ENCODE data around the gene CRKL.

- TF ChIP-seq, protein P1, sequence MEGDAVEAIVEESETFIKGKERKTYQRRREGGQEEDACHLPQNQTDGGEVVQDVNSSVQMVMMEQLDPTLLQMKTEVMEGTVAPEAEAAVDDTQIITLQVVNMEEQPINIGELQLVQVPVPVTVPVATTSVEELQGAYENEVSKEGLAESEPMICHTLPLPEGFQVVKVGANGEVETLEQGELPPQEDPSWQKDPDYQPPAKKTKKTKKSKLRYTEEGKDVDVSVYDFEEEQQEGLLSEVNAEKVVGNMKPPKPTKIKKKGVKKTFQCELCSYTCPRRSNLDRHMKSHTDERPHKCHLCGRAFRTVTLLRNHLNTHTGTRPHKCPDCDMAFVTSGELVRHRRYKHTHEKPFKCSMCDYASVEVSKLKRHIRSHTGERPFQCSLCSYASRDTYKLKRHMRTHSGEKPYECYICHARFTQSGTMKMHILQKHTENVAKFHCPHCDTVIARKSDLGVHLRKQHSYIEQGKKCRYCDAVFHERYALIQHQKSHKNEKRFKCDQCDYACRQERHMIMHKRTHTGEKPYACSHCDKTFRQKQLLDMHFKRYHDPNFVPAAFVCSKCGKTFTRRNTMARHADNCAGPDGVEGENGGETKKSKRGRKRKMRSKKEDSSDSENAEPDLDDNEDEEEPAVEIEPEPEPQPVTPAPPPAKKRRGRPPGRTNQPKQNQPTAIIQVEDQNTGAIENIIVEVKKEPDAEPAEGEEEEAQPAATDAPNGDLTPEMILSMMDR (IDR thresholded peaks at IDR 0.05; ENCODE audit: low read depth, low read length, missing input control), result no peak
- TF ChIP-seq RAD21 (IDR thresholded peaks at IDR 0.05), result no peak
- no peak for TF ChIP-seq EGR1 (IDR thresholded peaks at IDR 0.05; ENCODE audit: low read depth in 2 of 2)
- no peak for TF ChIP-seq SP1 (IDR thresholded peaks at IDR 0.05)
- no peak for TF ChIP-seq GABPA (IDR thresholded peaks at IDR 0.05 in 1 of 2, conservative IDR thresholded peaks at IDR 0.05 in 1 of 2)
- no peak for TF ChIP-seq MAX (IDR thresholded peaks at IDR 0.05)
- TF ChIP-seq, protein P2, sequence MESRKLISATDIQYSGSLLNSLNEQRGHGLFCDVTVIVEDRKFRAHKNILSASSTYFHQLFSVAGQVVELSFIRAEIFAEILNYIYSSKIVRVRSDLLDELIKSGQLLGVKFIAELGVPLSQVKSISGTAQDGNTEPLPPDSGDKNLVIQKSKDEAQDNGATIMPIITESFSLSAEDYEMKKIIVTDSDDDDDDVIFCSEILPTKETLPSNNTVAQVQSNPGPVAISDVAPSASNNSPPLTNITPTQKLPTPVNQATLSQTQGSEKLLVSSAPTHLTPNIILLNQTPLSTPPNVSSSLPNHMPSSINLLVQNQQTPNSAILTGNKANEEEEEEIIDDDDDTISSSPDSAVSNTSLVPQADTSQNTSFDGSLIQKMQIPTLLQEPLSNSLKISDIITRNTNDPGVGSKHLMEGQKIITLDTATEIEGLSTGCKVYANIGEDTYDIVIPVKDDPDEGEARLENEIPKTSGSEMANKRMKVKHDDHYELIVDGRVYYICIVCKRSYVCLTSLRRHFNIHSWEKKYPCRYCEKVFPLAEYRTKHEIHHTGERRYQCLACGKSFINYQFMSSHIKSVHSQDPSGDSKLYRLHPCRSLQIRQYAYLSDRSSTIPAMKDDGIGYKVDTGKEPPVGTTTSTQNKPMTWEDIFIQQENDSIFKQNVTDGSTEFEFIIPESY (IDR thresholded peaks at IDR 0.05), result no peak
- no peak for TF ChIP-seq JUND (IDR thresholded peaks at IDR 0.05)
- no peak for TF ChIP-seq HNF4A (conservative IDR thresholded peaks at IDR 0.05)
- TF ChIP-seq FOXA1 (IDR thresholded peaks at IDR 0.05), result no peak
- TF ChIP-seq, protein P3, sequence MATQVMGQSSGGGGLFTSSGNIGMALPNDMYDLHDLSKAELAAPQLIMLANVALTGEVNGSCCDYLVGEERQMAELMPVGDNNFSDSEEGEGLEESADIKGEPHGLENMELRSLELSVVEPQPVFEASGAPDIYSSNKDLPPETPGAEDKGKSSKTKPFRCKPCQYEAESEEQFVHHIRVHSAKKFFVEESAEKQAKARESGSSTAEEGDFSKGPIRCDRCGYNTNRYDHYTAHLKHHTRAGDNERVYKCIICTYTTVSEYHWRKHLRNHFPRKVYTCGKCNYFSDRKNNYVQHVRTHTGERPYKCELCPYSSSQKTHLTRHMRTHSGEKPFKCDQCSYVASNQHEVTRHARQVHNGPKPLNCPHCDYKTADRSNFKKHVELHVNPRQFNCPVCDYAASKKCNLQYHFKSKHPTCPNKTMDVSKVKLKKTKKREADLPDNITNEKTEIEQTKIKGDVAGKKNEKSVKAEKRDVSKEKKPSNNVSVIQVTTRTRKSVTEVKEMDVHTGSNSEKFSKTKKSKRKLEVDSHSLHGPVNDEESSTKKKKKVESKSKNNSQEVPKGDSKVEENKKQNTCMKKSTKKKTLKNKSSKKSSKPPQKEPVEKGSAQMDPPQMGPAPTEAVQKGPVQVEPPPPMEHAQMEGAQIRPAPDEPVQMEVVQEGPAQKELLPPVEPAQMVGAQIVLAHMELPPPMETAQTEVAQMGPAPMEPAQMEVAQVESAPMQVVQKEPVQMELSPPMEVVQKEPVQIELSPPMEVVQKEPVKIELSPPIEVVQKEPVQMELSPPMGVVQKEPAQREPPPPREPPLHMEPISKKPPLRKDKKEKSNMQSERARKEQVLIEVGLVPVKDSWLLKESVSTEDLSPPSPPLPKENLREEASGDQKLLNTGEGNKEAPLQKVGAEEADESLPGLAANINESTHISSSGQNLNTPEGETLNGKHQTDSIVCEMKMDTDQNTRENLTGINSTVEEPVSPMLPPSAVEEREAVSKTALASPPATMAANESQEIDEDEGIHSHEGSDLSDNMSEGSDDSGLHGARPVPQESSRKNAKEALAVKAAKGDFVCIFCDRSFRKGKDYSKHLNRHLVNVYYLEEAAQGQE (IDR thresholded peaks at IDR 0.05), result no peak
- no peak for TF ChIP-seq YY1 (IDR thresholded peaks at IDR 0.05)
- no peak for TF ChIP-seq TAF1 (conservative IDR thresholded peaks at IDR 0.05)
- TF ChIP-seq, protein P4, sequence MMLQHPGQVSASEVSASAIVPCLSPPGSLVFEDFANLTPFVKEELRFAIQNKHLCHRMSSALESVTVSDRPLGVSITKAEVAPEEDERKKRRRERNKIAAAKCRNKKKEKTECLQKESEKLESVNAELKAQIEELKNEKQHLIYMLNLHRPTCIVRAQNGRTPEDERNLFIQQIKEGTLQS (IDR thresholded peaks at IDR 0.05), result no peak
Observed at GRCh38 chr22:20927940-20928572, 10.8 kb downstream of the CRKL start.

Measured in liver (tissue), 3 donors.